ENCODE data around the gene GFM1. TPM values are rescaled to one million over a fixed set of nuclear protein-coding genes. Genes with fewer than 3 reads are reported as not detected.

The GFM1 gene
- total RNA-seq, 1 experiment from 2014 or later = 44.5 TPM

GRCh38 chr3:158600787-158601186, 43.5 kb upstream of the GFM1 start:
- H3K4me1 Mint-ChIP-seq = peaks cover 3% of the 10 kb centered on the region; the same call in 1 of the 2 replicates
- no peak for DNase-seq (ENCODE audit: low spot score)
- H3K4me3 Mint-ChIP-seq = no peak overlapping the region
- POLR2A ChIA-PET = no interaction called here
- no peak for ATAC-seq
- no peaks in the 10 kb centered on the region; the same call in 1 of the 2 replicates for H3K36me3 Mint-ChIP-seq
- no peak overlapping the region for H3K27ac Mint-ChIP-seq
- no peaks in the 10 kb centered on the region for H3K27me3 Mint-ChIP-seq (ENCODE audit: low read depth)
- CTCF ChIA-PET = no interaction called here
- TF ChIP-seq CREM (CRISPR knock-in tag; IDR thresholded peaks at IDR 0.05) (no peak), TP53 (CRISPR knock-in tag; IDR thresholded peaks at IDR 0.05) (no peak), HMGA2 (CRISPR knock-in tag; IDR thresholded peaks at IDR 0.05) (peak; percentile 96)
- TF ChIP-seq, protein P1, sequence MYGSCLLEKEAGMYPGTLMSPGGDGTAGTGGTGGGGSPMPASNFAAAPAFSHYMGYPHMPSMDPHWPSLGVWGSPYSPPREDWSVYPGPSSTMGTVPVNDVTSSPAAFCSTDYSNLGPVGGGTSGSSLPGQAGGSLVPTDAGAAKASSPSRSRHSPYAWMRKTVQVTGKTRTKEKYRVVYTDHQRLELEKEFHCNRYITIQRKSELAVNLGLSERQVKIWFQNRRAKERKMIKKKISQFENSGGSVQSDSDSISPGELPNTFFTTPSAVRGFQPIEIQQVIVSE (CRISPR knock-in tag; IDR thresholded peaks at IDR 0.05; ENCODE audit: borderline replicate concordance) = no peak
- H3K9me3 Mint-ChIP-seq = no peaks in the 10 kb centered on the region

GRCh38 chr3:158602227-158602626, 42.1 kb upstream of the GFM1 start:
- Mint-ChIP-seq H3K36me3 (no peaks in the 10 kb centered on the region; the same call in 1 of the 2 replicates), H3K9me3 (no peaks in the 10 kb centered on the region), H3K27me3 (ENCODE audit: low read depth) (no peaks in the 10 kb centered on the region), H3K4me3 (no peak overlapping the region), H3K27ac (no peak overlapping the region), H3K4me1 (peaks cover 3% of the 10 kb centered on the region; the same call in 1 of the 2 replicates)
- CTCF ChIA-PET = no interaction called here
- no peak for ATAC-seq
- TF ChIP-seq SMAD4 (CRISPR knock-in tag; IDR thresholded peaks at IDR 0.05) (no peak), USF1 (CRISPR knock-in tag; IDR thresholded peaks at IDR 0.05) (no peak)
- no peak for DNase-seq (ENCODE audit: low spot score)
- POLR2A ChIA-PET = no interaction called here

- peaks cover 74% of the 10 kb centered on the region for H3K9me3 Mint-ChIP-seq
- H3K4me1 Mint-ChIP-seq = no peaks in the 10 kb centered on the region
- TF ChIP-seq NFYB (CRISPR knock-in tag; conservative IDR thresholded peaks at IDR 0.05; ENCODE audit: low read depth) (no peak), FOXP4 (CRISPR knock-in tag; IDR thresholded peaks at IDR 0.05) (no peak), EMX1 (CRISPR knock-in tag; IDR thresholded peaks at IDR 0.05) (no peak), ZBTB43 (CRISPR knock-in tag; IDR thresholded peaks at IDR 0.05) (no peak)
- TF ChIP-seq, protein P2, sequence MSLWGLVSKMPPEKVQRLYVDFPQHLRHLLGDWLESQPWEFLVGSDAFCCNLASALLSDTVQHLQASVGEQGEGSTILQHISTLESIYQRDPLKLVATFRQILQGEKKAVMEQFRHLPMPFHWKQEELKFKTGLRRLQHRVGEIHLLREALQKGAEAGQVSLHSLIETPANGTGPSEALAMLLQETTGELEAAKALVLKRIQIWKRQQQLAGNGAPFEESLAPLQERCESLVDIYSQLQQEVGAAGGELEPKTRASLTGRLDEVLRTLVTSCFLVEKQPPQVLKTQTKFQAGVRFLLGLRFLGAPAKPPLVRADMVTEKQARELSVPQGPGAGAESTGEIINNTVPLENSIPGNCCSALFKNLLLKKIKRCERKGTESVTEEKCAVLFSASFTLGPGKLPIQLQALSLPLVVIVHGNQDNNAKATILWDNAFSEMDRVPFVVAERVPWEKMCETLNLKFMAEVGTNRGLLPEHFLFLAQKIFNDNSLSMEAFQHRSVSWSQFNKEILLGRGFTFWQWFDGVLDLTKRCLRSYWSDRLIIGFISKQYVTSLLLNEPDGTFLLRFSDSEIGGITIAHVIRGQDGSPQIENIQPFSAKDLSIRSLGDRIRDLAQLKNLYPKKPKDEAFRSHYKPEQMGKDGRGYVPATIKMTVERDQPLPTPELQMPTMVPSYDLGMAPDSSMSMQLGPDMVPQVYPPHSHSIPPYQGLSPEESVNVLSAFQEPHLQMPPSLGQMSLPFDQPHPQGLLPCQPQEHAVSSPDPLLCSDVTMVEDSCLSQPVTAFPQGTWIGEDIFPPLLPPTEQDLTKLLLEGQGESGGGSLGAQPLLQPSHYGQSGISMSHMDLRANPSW (CRISPR knock-in tag; conservative IDR thresholded peaks at IDR 0.05; ENCODE audit: low read depth) = no peak
- TF ChIP-seq, protein P3, sequence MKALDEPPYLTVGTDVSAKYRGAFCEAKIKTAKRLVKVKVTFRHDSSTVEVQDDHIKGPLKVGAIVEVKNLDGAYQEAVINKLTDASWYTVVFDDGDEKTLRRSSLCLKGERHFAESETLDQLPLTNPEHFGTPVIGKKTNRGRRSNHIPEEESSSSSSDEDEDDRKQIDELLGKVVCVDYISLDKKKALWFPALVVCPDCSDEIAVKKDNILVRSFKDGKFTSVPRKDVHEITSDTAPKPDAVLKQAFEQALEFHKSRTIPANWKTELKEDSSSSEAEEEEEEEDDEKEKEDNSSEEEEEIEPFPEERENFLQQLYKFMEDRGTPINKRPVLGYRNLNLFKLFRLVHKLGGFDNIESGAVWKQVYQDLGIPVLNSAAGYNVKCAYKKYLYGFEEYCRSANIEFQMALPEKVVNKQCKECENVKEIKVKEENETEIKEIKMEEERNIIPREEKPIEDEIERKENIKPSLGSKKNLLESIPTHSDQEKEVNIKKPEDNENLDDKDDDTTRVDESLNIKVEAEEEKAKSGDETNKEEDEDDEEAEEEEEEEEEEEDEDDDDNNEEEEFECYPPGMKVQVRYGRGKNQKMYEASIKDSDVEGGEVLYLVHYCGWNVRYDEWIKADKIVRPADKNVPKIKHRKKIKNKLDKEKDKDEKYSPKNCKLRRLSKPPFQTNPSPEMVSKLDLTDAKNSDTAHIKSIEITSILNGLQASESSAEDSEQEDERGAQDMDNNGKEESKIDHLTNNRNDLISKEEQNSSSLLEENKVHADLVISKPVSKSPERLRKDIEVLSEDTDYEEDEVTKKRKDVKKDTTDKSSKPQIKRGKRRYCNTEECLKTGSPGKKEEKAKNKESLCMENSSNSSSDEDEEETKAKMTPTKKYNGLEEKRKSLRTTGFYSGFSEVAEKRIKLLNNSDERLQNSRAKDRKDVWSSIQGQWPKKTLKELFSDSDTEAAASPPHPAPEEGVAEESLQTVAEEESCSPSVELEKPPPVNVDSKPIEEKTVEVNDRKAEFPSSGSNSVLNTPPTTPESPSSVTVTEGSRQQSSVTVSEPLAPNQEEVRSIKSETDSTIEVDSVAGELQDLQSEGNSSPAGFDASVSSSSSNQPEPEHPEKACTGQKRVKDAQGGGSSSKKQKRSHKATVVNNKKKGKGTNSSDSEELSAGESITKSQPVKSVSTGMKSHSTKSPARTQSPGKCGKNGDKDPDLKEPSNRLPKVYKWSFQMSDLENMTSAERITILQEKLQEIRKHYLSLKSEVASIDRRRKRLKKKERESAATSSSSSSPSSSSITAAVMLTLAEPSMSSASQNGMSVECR (CRISPR knock-in tag; IDR thresholded peaks at IDR 0.05; ENCODE audit: borderline replicate concordance) = no peak
- TF ChIP-seq, protein P4, sequence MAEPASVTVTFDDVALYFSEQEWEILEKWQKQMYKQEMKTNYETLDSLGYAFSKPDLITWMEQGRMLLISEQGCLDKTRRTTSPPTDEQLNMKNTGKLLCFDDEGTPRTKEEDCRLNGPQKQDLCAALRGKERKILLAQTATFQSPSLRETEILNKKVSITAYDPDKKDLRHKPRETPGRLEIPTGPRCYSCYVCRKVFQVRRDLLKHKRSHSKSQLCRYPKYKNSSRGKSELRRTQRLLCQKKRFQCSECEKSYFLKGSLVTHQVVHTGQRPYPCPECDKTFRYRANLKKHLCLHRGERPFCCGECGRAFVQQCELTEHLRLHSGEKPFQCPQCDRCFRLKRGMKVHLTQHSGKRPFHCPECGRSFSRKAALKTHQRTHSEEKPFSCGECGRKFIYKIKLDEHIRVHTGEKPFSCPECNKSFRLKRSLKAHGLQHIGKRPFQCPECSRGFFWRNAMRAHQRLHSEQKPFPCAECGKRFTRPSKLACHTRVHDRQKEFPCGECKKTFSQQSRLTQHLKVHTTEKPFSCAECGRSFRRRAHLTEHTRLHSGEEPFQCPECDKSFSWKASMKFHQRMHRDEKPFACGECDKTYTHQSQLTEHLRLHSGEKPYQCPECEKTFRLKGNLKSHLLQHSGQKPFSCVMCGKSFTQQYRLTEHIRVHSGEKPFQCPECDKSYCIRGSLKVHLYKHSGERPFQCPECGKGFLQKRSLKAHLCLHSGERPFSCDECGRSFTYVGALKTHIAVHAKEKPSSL (CRISPR knock-in tag; conservative IDR thresholded peaks at IDR 0.05) = no peak
- H3K27ac Mint-ChIP-seq = no peak overlapping the region
- DNase-seq (ENCODE audit: low spot score) (no peak), ATAC-seq (no peak)
- H3K4me3 Mint-ChIP-seq = no peak overlapping the region
- H3K36me3 Mint-ChIP-seq = peaks cover 48% of the 10 kb centered on the region
- peaks cover 3% of the 10 kb centered on the region; the same call in 1 of the 2 replicates for H3K27me3 Mint-ChIP-seq (ENCODE audit: low read depth)
- ChIA-PET POLR2A (interaction anchor here (0.6 kb wide), 1 partner anchor 47 kb away, joined by 3 read pairs; the partner anchor contains the start of gene MLF1), CTCF (no interaction called here)
These were observed 26.1 kb upstream of the GFM1 start for GRCh38 chr3:158617982-158618875.
